Endothelial cell (in vitro differentiated cells): ENCODE results near the gene C1QTNF12. TPM values are rescaled to one million over a fixed set of nuclear protein-coding genes. Genes with fewer than 3 reads are reported as not detected.

ENCODE experiments used
- DNase-seq: peaks from one replicate; pipeline ENCODE4 v3.0.0; 2021; ENCODE audit warnings: low spot score
- H3K27ac Mint-ChIP-seq: one replicate; pipeline ENCODE4 v1.8.0; 2021; ENCODE audit warnings: mixed read lengths, inconsistent platforms; ENCODE audit not compliant: unreplicated experiment
- H3K27me3 Mint-ChIP-seq: one replicate; pipeline ENCODE4 v1.8.0; 2021; ENCODE audit warnings: mild to moderate bottlenecking, moderate library complexity, mixed read lengths, inconsistent platforms; ENCODE audit not compliant: unreplicated experiment
- H3K36me3 Mint-ChIP-seq: one replicate; pipeline ENCODE4 v1.8.0; 2021; ENCODE audit warnings: mild to moderate bottlenecking, low read depth, mixed read lengths, inconsistent platforms; ENCODE audit not compliant: unreplicated experiment
- H3K4me1 Mint-ChIP-seq: one replicate; pipeline ENCODE4 v1.8.0; 2021; ENCODE audit warnings: mild to moderate bottlenecking, mixed read lengths, inconsistent platforms; ENCODE audit not compliant: unreplicated experiment
- H3K4me3 Mint-ChIP-seq: one replicate; pipeline ENCODE4 v1.8.0; 2021; ENCODE audit warnings: mild to moderate bottlenecking, mixed read lengths, inconsistent platforms; ENCODE audit not compliant: unreplicated experiment
- H3K9me3 Mint-ChIP-seq: one replicate; pipeline ENCODE4 v1.8.0; 2021; ENCODE audit warnings: mixed read lengths, inconsistent platforms; ENCODE audit not compliant: unreplicated experiment
- total RNA-seq: library from RNA; stranded (reverse); fragmentation: NEBNext Ultra II Directional; extraction: Animal tissue kit (Norgen Biotek cat#: 25700); gene quantifications from one replicate; pipeline ENCODE4 v1.2.1, GENCODE V29; 2021; ENCODE audit not compliant: unreplicated experiment
- TF ChIP-seq, protein P1 (sequence below): fragments of 200-600 bp; sonication (generic); IDR thresholded peaks from one replicate; pipeline ENCODE4 v1.5.0; 2021; ENCODE audit warnings: antibody characterized with exemption; ENCODE audit not compliant: unreplicated experiment

C1QTNF12 gene
- total RNA-seq, 1 donor from 2014 or later = 0.69 TPM

DNA sequence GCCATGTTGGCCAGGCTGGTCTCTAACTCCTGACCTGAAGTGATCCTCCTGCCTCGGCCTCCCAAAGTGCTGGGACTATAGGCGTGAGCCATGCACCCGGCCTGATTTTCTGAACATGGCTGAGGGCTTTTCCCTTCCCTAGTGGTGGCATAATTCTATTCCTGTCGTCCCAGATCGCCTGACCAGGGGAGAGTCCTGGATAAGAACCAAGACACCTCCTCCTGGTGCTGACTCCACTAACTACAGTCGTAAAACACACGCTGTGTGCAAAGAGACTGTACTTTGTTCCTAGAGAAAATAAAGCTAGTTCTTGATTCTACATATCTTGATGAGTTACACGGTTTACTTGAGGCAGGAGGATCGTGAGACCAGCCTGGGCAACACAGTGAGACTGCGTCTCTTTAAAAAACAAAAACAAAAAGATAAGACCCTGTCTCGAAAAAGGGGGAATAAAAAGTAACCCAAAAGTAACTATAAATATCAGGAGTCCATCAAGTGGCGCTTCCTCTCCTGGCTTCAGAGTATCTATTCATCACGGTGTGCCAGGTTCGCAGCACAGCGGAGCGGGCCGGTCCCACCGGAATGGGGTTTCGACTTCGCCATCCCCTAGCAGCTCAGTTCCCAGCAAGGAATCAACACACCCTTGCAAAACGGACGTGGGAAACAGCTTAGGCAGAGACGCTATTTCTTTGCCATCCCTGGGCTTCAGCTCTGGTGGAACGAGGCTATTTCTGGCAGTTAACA lies 15.7 kb downstream of the C1QTNF12 start:
- H3K4me1 Mint-ChIP-seq = peaks cover 22% of the 10 kb centered on the region
- peak overlapping the region; percentile 88 for H3K27ac Mint-ChIP-seq
- TF ChIP-seq, protein P1, sequence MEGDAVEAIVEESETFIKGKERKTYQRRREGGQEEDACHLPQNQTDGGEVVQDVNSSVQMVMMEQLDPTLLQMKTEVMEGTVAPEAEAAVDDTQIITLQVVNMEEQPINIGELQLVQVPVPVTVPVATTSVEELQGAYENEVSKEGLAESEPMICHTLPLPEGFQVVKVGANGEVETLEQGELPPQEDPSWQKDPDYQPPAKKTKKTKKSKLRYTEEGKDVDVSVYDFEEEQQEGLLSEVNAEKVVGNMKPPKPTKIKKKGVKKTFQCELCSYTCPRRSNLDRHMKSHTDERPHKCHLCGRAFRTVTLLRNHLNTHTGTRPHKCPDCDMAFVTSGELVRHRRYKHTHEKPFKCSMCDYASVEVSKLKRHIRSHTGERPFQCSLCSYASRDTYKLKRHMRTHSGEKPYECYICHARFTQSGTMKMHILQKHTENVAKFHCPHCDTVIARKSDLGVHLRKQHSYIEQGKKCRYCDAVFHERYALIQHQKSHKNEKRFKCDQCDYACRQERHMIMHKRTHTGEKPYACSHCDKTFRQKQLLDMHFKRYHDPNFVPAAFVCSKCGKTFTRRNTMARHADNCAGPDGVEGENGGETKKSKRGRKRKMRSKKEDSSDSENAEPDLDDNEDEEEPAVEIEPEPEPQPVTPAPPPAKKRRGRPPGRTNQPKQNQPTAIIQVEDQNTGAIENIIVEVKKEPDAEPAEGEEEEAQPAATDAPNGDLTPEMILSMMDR = no peak
- DNase-seq = no peak
- peaks cover 15% of the 10 kb centered on the region for H3K27me3 Mint-ChIP-seq
- H3K9me3 Mint-ChIP-seq = no peaks in the 10 kb centered on the region
- H3K4me3 Mint-ChIP-seq = peak overlapping the region; percentile 97
- H3K36me3 Mint-ChIP-seq = peaks cover 12% of the 10 kb centered on the region

DNA sequence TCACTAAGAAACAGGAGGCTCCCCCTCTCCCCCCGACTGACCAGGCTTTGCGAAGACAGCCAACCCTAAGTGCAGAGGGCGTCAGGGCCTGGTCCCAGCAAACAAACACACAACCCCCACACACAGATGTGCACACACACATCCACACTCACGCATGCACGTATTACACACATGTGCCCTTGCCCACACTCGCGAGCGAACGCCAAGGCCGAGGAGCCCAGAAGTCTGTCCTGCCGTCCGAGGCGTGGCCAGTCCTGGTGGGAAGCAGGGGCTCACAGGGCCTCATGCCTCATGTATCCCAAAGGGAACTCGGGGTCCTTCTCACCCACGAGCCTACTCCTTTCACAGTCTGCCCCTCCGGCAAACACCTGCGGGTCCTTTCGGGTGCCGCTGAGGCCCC lies 16.8 kb downstream of the C1QTNF12 start:
- H3K4me3 Mint-ChIP-seq = peak overlapping the region; percentile 60
- no peak for DNase-seq
- H3K36me3 Mint-ChIP-seq = peaks cover 19% of the 10 kb centered on the region
- H3K27me3 Mint-ChIP-seq = peaks cover 15% of the 10 kb centered on the region
- no peaks in the 10 kb centered on the region for H3K9me3 Mint-ChIP-seq
- no peak overlapping the region for H3K27ac Mint-ChIP-seq
- TF ChIP-seq, protein P1 = no peak
- peaks cover 26% of the 10 kb centered on the region for H3K4me1 Mint-ChIP-seq

DNA sequence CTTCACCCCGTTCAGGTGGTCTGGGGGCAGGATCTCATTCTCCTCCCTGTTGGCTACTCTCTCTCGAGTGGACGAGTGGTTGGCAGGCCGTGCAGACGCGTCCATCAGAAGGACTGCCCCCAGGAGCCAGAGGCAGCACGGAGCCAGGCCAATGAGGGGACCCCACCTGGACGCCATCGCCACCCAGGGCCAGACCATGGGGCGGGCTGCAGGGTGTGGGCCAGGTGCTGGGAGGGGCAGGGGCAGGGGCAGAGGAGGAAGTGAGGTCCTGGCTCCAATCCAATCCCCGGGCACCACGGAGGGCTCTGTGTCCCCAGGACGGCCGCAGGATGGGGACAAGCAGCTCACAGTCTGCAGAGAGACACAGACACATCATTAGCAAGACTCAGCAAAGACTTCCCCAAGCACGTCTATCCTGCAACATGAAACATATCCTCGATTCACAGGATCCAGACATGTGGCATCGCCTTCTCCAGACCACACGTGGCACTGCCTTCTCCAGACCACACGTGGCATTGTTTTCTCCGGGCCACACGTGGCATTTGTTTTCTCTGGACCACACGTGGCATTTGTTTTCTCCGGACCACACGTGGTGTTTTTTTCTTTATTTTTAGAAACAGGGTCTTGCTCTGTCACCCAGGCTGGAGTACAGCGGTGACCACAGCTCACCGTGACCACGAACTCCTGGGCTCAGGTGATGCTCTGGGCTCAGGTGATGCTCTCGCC lies 17.8 kb downstream of the C1QTNF12 start:
- Mint-ChIP-seq H3K27me3 (peaks cover 15% of the 10 kb centered on the region), H3K27ac (no peak overlapping the region), H3K9me3 (no peaks in the 10 kb centered on the region), H3K4me3 (no peak overlapping the region), H3K4me1 (peaks cover 20% of the 10 kb centered on the region), H3K36me3 (peaks cover 21% of the 10 kb centered on the region)
- no peak for DNase-seq
- TF ChIP-seq, protein P1 = no peak

DNA sequence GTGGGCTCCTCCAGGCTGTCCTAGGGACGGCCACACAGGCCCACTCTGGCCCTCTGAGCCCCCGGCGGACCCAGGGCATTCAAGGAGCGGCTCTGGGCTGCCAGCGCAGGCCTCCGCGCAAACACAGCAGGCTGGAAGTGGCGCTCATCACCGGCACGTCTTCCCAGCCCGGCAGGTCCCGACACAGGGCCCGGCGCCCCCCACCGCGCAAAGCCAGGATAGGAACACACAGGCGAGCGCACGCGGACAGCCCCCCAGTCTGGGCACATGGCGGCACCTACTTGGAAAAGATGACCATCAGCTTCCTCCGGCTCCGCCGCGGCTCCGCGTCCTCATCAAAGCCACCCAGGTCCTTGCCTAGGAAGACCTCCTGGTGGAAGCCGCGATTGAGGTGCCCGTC lies 18.3 kb downstream of the C1QTNF12 start:
- Mint-ChIP-seq H3K27me3 (peaks cover 11% of the 10 kb centered on the region), H3K36me3 (peaks cover 17% of the 10 kb centered on the region), H3K9me3 (no peaks in the 10 kb centered on the region), H3K27ac (no peak overlapping the region), H3K4me3 (no peak overlapping the region), H3K4me1 (peaks cover 16% of the 10 kb centered on the region)
- TF ChIP-seq, protein P1 = no peak
- no peak for DNase-seq

DNA sequence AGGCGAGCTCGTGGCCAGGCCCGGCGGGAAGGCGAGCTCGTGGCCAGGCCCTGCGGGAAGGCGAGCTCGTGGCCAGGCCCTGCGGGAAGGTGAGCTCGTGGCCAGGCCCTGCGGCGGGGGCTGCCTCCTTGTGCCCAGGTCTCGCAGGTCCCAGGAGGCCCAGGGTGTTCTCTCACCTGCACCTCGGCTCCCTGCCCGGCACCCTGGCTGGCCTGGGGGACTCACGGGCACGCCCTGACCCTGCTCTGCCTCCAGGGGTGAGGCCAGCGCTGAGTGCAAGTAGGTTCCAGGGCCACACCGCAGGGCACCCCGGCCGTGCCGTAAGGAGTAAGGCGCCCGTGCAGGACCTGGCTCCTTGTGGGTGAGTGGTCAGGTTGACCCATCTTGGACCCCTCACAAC lies 19.1 kb downstream of the C1QTNF12 start:
- H3K4me3 Mint-ChIP-seq = no peak overlapping the region
- DNase-seq = no peak
- TF ChIP-seq, protein P1 = no peak
- peaks cover 12% of the 10 kb centered on the region for H3K27me3 Mint-ChIP-seq
- H3K36me3 Mint-ChIP-seq = peaks cover 24% of the 10 kb centered on the region
- no peaks in the 10 kb centered on the region for H3K9me3 Mint-ChIP-seq
- no peak overlapping the region for H3K27ac Mint-ChIP-seq
- H3K4me1 Mint-ChIP-seq = peaks cover 19% of the 10 kb centered on the region
